Memory B cell (primary cell): ENCODE measurements around the gene MAGI1.

Source experiments
- ATAC-seq: fragments of 150-1000 bp; cut with Tn5 transposase; 2 replicates; pipeline ENCODE4 v1.10.0; 2021; ENCODE audit warnings: low read depth, mild to moderate bottlenecking, moderate library complexity
- DNase-seq, 2 donors: peaks; one replicate each; pipeline ENCODE4 v3.0.0; 2022; ENCODE audit warnings: low spot score in 2 of 2
- H3K27ac Mint-ChIP-seq: one replicate; pipeline ENCODE4 v1.8.0; 2022; ENCODE audit warnings: mild to moderate bottlenecking, moderate library complexity, mixed read lengths
- H3K27me3 Mint-ChIP-seq: one replicate; pipeline ENCODE4 v1.8.0; 2022; ENCODE audit warnings: mixed read lengths
- H3K36me3 Mint-ChIP-seq: one replicate; pipeline ENCODE4 v1.8.0; 2022; ENCODE audit warnings: mild to moderate bottlenecking, mixed read lengths
- H3K4me1 Mint-ChIP-seq: one replicate; pipeline ENCODE4 v1.8.0; 2022; ENCODE audit warnings: mixed read lengths
- H3K4me3 Mint-ChIP-seq: one replicate; pipeline ENCODE4 v1.8.0; 2022; ENCODE audit warnings: mild to moderate bottlenecking, moderate library complexity, mixed read lengths
- H3K9me3 Mint-ChIP-seq: one replicate; pipeline ENCODE4 v1.8.0; 2022; ENCODE audit warnings: mixed read lengths

Gene MAGI1

GRCh38 chr3:65322910-65323309 is 715.8 kb downstream of the MAGI1 start:
- Mint-ChIP-seq H3K27me3 (no peaks in the 10 kb centered on the region), H3K4me3 (no peak overlapping the region), H3K4me1 (no peaks in the 10 kb centered on the region), H3K27ac (no peak overlapping the region), H3K36me3 (no peaks in the 10 kb centered on the region), H3K9me3 (peaks cover 15% of the 10 kb centered on the region)
- no peak for ATAC-seq
- DNase-seq = no peak

GRCh38 chr3:65318231-65318630 is 720.5 kb downstream of the MAGI1 start:
- Mint-ChIP-seq H3K27me3 (no peaks in the 10 kb centered on the region), H3K27ac (no peak overlapping the region), H3K4me1 (no peaks in the 10 kb centered on the region), H3K36me3 (no peaks in the 10 kb centered on the region), H3K9me3 (peaks cover 14% of the 10 kb centered on the region), H3K4me3 (no peak overlapping the region)
- ATAC-seq (no peak), DNase-seq (no peak)

- no peaks in the 10 kb centered on the region for H3K4me1 Mint-ChIP-seq
- no peak overlapping the region for H3K4me3 Mint-ChIP-seq
- no peak overlapping the region for H3K27ac Mint-ChIP-seq
- H3K9me3 Mint-ChIP-seq = peaks cover 8% of the 10 kb centered on the region
- no peak for DNase-seq
- H3K27me3 Mint-ChIP-seq = no peaks in the 10 kb centered on the region
- ATAC-seq = no peak
- no peaks in the 10 kb centered on the region for H3K36me3 Mint-ChIP-seq
These were observed 723.8 kb downstream of the MAGI1 start for GRCh38 chr3:65314916-65315315.

DNA sequence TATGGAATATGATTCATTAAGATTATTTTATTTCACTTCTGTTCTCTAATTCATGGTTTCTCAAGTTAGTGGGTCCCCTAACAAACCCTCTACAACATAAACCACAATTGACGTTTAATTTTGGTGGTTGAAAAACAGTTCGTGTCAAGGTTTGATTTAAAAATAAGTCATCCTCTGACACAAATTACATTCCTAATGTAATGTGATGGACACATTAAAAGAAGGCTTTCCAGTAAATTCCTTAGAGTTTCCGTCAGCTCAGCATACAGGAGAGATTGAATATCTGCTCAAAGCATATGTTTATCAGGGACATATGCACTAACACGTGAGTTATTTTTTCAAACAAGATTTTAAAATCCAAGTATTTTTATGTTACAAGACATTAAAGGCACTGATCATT is 724.4 kb downstream of the MAGI1 start:
- Mint-ChIP-seq H3K4me3 (no peak overlapping the region), H3K4me1 (no peaks in the 10 kb centered on the region), H3K27me3 (no peaks in the 10 kb centered on the region), H3K9me3 (peaks cover 12% of the 10 kb centered on the region), H3K36me3 (no peaks in the 10 kb centered on the region), H3K27ac (no peak overlapping the region)
- no peak for ATAC-seq
- DNase-seq = no peak

GRCh38 chr3:65313666-65314065 is 725.1 kb downstream of the MAGI1 start:
- ATAC-seq (no peak), DNase-seq (no peak)
- no peaks in the 10 kb centered on the region for H3K36me3 Mint-ChIP-seq
- H3K4me3 Mint-ChIP-seq = no peak overlapping the region
- H3K9me3 Mint-ChIP-seq = peaks cover 12% of the 10 kb centered on the region
- no peak overlapping the region for H3K27ac Mint-ChIP-seq
- no peaks in the 10 kb centered on the region for H3K27me3 Mint-ChIP-seq
- H3K4me1 Mint-ChIP-seq = no peaks in the 10 kb centered on the region

DNA sequence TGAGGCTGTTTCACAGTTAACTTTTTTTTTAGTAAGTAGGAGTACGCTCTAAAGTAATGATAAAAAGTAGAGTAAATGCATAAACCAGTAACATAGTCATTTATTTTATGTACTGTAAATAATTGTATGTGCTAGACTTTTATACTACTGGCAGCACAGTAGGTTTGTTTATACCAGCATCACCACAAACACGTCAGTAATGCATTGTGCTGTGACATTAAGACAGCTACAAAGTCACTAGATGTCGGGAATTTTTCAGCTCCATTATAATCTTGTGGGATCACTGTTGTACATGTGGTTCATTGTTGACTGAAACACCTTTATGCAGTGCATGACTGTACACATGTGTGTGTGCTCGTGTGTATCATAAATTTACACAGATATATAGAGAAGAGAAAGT is 732.9 kb downstream of the MAGI1 start:
- ATAC-seq (no peak), DNase-seq (no peak)
- no peak overlapping the region for H3K4me3 Mint-ChIP-seq
- H3K36me3 Mint-ChIP-seq = no peaks in the 10 kb centered on the region
- no peaks in the 10 kb centered on the region for H3K27me3 Mint-ChIP-seq
- H3K27ac Mint-ChIP-seq = no peak overlapping the region
- H3K9me3 Mint-ChIP-seq = peaks cover 12% of the 10 kb centered on the region
- no peaks in the 10 kb centered on the region for H3K4me1 Mint-ChIP-seq
